Measurements from ENCODE around the gene TINAGL1. TPM values are rescaled to one million over a fixed set of nuclear protein-coding genes. Genes with fewer than 3 reads are reported as not detected.

The TINAGL1 gene
- total RNA-seq, 1 donor from 2014 or later, result 5.7 TPM

DNA sequence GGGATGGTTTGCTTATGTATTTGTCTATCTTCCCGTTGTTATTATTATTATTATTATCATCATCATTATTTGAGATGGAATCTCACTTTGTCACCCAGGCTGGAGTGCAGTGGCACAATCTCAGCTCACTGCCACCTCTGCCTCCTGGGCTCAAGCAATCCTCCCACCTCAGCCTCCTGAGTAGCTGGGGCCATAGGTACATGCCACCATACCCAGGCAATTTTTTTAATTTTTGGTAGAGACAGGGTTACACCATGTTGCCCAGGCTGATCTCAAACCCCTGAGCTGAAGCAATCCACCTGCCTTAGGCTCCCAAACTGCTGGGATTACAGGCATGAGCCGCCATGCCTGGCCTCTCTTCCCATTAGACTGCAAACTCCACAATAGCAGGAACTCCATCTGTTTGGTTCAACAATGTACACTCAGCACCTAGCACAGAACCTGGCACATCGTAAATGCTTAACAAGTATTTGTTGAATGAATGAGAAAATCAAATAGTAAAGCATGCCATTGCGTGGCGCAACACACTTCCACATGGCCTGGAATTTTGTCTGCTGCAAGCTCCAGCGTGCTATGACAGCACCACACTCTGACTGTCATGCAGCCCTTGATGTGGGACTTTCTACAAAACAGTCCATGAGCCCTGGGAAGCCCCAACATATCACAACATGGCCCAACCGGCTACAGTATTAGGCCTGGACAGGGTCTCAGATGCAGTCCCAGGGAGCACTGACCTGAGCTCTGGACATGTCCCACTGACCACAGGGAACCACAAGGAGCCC, 3.8 kb upstream of the TINAGL1 start:
- no peaks in the 10 kb centered on the region for H3K9me3 ChIP-seq (ENCODE audit: insufficient read depth, low read depth, low read length)
- Mint-ChIP-seq H3K9me3 (ENCODE audit: unreplicated experiment) (no peaks in the 10 kb centered on the region), H3K36me3 (ENCODE audit: low read depth, unreplicated experiment) (no peaks in the 10 kb centered on the region), H3K4me3 (ENCODE audit: unreplicated experiment) (no peak overlapping the region), H3K27me3 (ENCODE audit: low read depth, unreplicated experiment) (peaks cover 25% of the 10 kb centered on the region), H3K4me1 (ENCODE audit: low read depth, unreplicated experiment) (peaks cover 36% of the 10 kb centered on the region), H3K27ac (ENCODE audit: unreplicated experiment) (no peak overlapping the region)
- no peaks in the 10 kb centered on the region for H4K20me1 ChIP-seq (ENCODE audit: insufficient read depth, low read length)
- H3K36me3 ChIP-seq (ENCODE audit: insufficient read depth, low read length), result no peaks in the 10 kb centered on the region
- H3K4me2 ChIP-seq (ENCODE audit: low read length), result no peak overlapping the region
- peaks cover 42% of the 10 kb centered on the region for H3K4me1 ChIP-seq (ENCODE audit: insufficient read depth, low read length)
- DNase-seq (ENCODE audit: low read depth) (no peak), FAIRE-seq (no peak)
- H3K27ac ChIP-seq (ENCODE audit: low read depth, low read length), result no peak overlapping the region
- no peaks in the 10 kb centered on the region for H3K79me2 ChIP-seq (ENCODE audit: insufficient read depth, low read length)
- H3K9ac ChIP-seq (ENCODE audit: low read length), result no peak overlapping the region
- H3K27me3 ChIP-seq (ENCODE audit: insufficient read depth, low read length), result no peaks in the 10 kb centered on the region
- TF ChIP-seq, protein P1, sequence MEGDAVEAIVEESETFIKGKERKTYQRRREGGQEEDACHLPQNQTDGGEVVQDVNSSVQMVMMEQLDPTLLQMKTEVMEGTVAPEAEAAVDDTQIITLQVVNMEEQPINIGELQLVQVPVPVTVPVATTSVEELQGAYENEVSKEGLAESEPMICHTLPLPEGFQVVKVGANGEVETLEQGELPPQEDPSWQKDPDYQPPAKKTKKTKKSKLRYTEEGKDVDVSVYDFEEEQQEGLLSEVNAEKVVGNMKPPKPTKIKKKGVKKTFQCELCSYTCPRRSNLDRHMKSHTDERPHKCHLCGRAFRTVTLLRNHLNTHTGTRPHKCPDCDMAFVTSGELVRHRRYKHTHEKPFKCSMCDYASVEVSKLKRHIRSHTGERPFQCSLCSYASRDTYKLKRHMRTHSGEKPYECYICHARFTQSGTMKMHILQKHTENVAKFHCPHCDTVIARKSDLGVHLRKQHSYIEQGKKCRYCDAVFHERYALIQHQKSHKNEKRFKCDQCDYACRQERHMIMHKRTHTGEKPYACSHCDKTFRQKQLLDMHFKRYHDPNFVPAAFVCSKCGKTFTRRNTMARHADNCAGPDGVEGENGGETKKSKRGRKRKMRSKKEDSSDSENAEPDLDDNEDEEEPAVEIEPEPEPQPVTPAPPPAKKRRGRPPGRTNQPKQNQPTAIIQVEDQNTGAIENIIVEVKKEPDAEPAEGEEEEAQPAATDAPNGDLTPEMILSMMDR (IDR thresholded peaks at IDR 0.05; ENCODE audit: insufficient read depth, low read depth, low read length), result no peak
- TF ChIP-seq EZH2 (IDR thresholded peaks at IDR 0.05; ENCODE audit: insufficient read depth, low read length), result no peak
- H3K4me3 ChIP-seq (ENCODE audit: insufficient read depth, low read depth, low read length), result no peak overlapping the region
- no peak overlapping the region for H2AFZ ChIP-seq (ENCODE audit: low read depth, low read length)

DNA sequence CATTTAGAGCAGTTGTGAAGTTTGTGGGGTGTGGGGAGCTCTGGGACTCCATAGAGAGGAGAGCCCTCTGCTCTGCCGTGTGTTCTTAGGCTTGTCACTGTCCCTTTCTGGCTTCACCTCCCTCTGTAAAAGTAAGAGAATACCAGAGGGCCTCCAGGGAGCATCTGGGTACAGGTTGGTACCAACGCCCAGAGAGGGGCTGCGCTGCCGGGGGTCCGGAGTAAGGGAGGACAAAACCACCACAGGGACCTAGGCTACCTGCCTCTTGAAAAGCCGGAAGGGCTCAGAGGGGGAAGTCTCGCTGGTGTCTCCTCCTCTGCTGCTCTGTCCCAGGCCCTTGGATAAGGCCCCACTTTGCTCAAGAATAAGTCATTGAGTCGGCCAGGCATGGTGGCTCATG, 3.1 kb upstream of the TINAGL1 start:
- no peak overlapping the region for H3K27ac ChIP-seq (ENCODE audit: low read depth, low read length)
- Mint-ChIP-seq H3K9me3 (ENCODE audit: unreplicated experiment) (no peaks in the 10 kb centered on the region), H3K4me3 (ENCODE audit: unreplicated experiment) (no peak overlapping the region), H3K27me3 (ENCODE audit: low read depth, unreplicated experiment) (peaks cover 26% of the 10 kb centered on the region), H3K4me1 (ENCODE audit: low read depth, unreplicated experiment) (peaks cover 35% of the 10 kb centered on the region), H3K36me3 (ENCODE audit: low read depth, unreplicated experiment) (no peaks in the 10 kb centered on the region), H3K27ac (ENCODE audit: unreplicated experiment) (no peak overlapping the region)
- no peaks in the 10 kb centered on the region for H3K9me3 ChIP-seq (ENCODE audit: insufficient read depth, low read depth, low read length)
- no peaks in the 10 kb centered on the region for H3K79me2 ChIP-seq (ENCODE audit: insufficient read depth, low read length)
- H2AFZ ChIP-seq (ENCODE audit: low read depth, low read length), result no peak overlapping the region
- no peak for DNase-seq (ENCODE audit: low read depth)
- no peak overlapping the region for H3K9ac ChIP-seq (ENCODE audit: low read length)
- H3K4me1 ChIP-seq (ENCODE audit: insufficient read depth, low read length), result peaks cover 48% of the 10 kb centered on the region
- FAIRE-seq, result no peak
- no peaks in the 10 kb centered on the region for H3K27me3 ChIP-seq (ENCODE audit: insufficient read depth, low read length)
- no peaks in the 10 kb centered on the region for H3K36me3 ChIP-seq (ENCODE audit: insufficient read depth, low read length)
- TF ChIP-seq EZH2 (IDR thresholded peaks at IDR 0.05; ENCODE audit: insufficient read depth, low read length), result no peak
- TF ChIP-seq, protein P1 (IDR thresholded peaks at IDR 0.05; ENCODE audit: insufficient read depth, low read depth, low read length), result no peak
- no peak overlapping the region for H3K4me3 ChIP-seq (ENCODE audit: insufficient read depth, low read depth, low read length)
- H3K4me2 ChIP-seq (ENCODE audit: low read length), result no peak overlapping the region
- H4K20me1 ChIP-seq (ENCODE audit: insufficient read depth, low read length), result no peaks in the 10 kb centered on the region

DNA sequence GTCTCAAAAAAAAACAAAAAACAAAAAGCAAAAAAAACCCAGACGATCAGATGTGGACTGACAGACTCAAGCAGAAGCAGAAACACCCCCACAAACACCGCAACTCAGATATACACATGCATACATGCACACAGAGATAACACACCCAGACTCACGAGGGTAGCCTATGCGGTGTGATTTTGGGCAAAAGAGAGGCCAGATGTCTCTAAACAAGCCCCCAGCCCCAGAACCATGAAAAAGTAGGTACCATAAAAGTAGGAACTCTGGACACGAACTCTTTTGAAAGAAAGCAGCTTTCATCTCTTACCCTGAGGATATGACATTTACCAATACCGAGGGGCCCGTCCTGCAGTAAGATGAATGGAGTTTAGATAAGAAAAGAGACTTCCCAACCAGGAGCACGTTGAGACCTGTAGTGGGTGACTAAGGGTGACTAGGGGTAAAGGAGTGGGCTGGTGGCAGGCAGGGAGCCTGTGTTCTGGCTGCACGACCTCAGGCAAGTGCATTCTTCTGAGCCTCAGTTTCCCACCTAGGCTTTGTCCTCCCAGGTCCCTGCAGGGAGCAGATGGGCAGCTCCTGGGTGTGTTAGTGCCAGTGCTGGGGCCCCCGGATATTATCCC, 1.5 kb upstream of the TINAGL1 start:
- peak overlapping the region; percentile 52 for H3K4me3 Mint-ChIP-seq (ENCODE audit: unreplicated experiment)
- no peak for DNase-seq (ENCODE audit: low read depth)
- Histone ChIP-seq H3K79me2 (ENCODE audit: insufficient read depth, low read length) (no peaks in the 10 kb centered on the region), H3K9me3 (ENCODE audit: insufficient read depth, low read depth, low read length) (no peaks in the 10 kb centered on the region), H3K4me3 (ENCODE audit: insufficient read depth, low read depth, low read length) (no peak overlapping the region), H2AFZ (ENCODE audit: low read depth, low read length) (no peak overlapping the region), H3K27me3 (ENCODE audit: insufficient read depth, low read length) (no peaks in the 10 kb centered on the region), H3K36me3 (ENCODE audit: insufficient read depth, low read length) (no peaks in the 10 kb centered on the region), H4K20me1 (ENCODE audit: insufficient read depth, low read length) (no peaks in the 10 kb centered on the region), H3K27ac (ENCODE audit: low read depth, low read length) (no peak overlapping the region), H3K4me2 (ENCODE audit: low read length) (peak overlapping the region; percentile 71), H3K4me1 (ENCODE audit: insufficient read depth, low read length) (peaks cover 53% of the 10 kb centered on the region), H3K9ac (ENCODE audit: low read length) (no peak overlapping the region)
- peaks cover 36% of the 10 kb centered on the region for H3K4me1 Mint-ChIP-seq (ENCODE audit: low read depth, unreplicated experiment)
- H3K27ac Mint-ChIP-seq (ENCODE audit: unreplicated experiment), result no peak overlapping the region
- H3K9me3 Mint-ChIP-seq (ENCODE audit: unreplicated experiment), result no peaks in the 10 kb centered on the region
- H3K36me3 Mint-ChIP-seq (ENCODE audit: low read depth, unreplicated experiment), result no peaks in the 10 kb centered on the region
- peaks cover 21% of the 10 kb centered on the region for H3K27me3 Mint-ChIP-seq (ENCODE audit: low read depth, unreplicated experiment)
- FAIRE-seq, result no peak
- TF ChIP-seq, protein P1 (IDR thresholded peaks at IDR 0.05; ENCODE audit: insufficient read depth, low read depth, low read length), result no peak
- TF ChIP-seq EZH2 (IDR thresholded peaks at IDR 0.05; ENCODE audit: insufficient read depth, low read length), result no peak

Measured in astrocyte (in vitro differentiated cells and primary cell).